ENCODE results near the gene ZNF213.

Gene ZNF213

GRCh38 chr16:3118204-3118790 is 16.5 kb upstream of the ZNF213 start:
- no peaks in the 10 kb centered on the region for H3K36me3 Mint-ChIP-seq (ENCODE audit: low read depth)
- no peaks in the 10 kb centered on the region for H3K27me3 Mint-ChIP-seq
- H3K9me3 Mint-ChIP-seq: no peaks in the 10 kb centered on the region
- peaks cover 6% of the 10 kb centered on the region for H3K4me1 Mint-ChIP-seq (ENCODE audit: low read depth)
- H3K4me3 Mint-ChIP-seq: no peak overlapping the region
- DNase-seq: no peak
- no peak overlapping the region for H3K27ac Mint-ChIP-seq

GRCh38 chr16:3118846-3119245 is 16.0 kb upstream of the ZNF213 start:
- H3K27me3 Mint-ChIP-seq: no peaks in the 10 kb centered on the region
- no peaks in the 10 kb centered on the region for H3K9me3 Mint-ChIP-seq
- no peaks in the 10 kb centered on the region for H3K36me3 Mint-ChIP-seq (ENCODE audit: low read depth)
- H3K27ac Mint-ChIP-seq: no peak overlapping the region
- no peak overlapping the region for H3K4me3 Mint-ChIP-seq
- no peak for DNase-seq
- peaks cover 12% of the 10 kb centered on the region for H3K4me1 Mint-ChIP-seq (ENCODE audit: low read depth)

GRCh38 chr16:3119286-3119685 is 15.5 kb upstream of the ZNF213 start:
- H3K4me1 Mint-ChIP-seq (ENCODE audit: low read depth): peaks cover 12% of the 10 kb centered on the region
- H3K27ac Mint-ChIP-seq: no peak overlapping the region
- no peak overlapping the region for H3K4me3 Mint-ChIP-seq
- H3K27me3 Mint-ChIP-seq: no peaks in the 10 kb centered on the region
- no peak for DNase-seq
- no peaks in the 10 kb centered on the region for H3K9me3 Mint-ChIP-seq
- H3K36me3 Mint-ChIP-seq (ENCODE audit: low read depth): no peaks in the 10 kb centered on the region

DNA sequence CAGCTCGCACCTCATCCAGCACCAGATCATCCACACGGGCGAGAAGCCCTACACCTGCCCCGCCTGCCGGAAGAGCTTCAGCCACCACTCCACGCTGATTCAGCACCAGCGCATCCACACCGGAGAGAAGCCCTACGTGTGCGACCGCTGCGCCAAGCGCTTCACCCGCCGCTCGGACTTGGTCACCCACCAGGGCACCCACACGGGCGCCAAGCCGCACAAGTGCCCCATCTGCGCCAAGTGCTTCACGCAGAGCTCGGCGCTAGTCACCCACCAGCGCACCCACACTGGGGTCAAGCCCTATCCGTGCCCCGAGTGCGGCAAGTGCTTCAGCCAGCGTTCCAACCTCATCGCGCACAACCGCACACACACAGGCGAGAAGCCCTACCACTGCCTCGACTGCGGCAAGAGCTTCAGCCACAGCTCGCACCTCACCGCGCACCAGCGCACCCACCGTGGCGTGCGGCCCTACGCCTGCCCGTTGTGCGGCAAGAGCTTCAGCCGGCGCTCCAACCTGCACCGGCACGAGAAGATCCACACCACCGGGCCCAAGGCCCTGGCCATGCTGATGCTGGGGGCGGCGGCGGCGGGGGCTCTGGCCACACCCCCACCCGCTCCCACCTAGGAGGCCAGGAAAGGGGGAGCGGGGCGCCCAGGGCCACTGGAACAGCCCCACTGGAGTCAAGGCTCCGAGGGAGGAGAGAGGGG is 15.0 kb upstream of the ZNF213 start:
- H3K4me1 Mint-ChIP-seq (ENCODE audit: low read depth): peaks cover 16% of the 10 kb centered on the region
- H3K27ac Mint-ChIP-seq: no peak overlapping the region
- no peaks in the 10 kb centered on the region for H3K27me3 Mint-ChIP-seq
- no peak for DNase-seq
- H3K9me3 Mint-ChIP-seq: no peaks in the 10 kb centered on the region
- peaks cover 4% of the 10 kb centered on the region for H3K36me3 Mint-ChIP-seq (ENCODE audit: low read depth)
- no peak overlapping the region for H3K4me3 Mint-ChIP-seq

GRCh38 chr16:3120435-3120834 is 14.4 kb upstream of the ZNF213 start:
- peaks cover 7% of the 10 kb centered on the region for H3K36me3 Mint-ChIP-seq (ENCODE audit: low read depth)
- peaks cover 20% of the 10 kb centered on the region for H3K4me1 Mint-ChIP-seq (ENCODE audit: low read depth)
- H3K9me3 Mint-ChIP-seq: no peaks in the 10 kb centered on the region
- H3K4me3 Mint-ChIP-seq: no peak overlapping the region
- DNase-seq: no peak
- no peak overlapping the region for H3K27ac Mint-ChIP-seq
- H3K27me3 Mint-ChIP-seq: no peaks in the 10 kb centered on the region

GRCh38 chr16:3121851-3122467 is 12.9 kb upstream of the ZNF213 start:
- no peak for DNase-seq
- H3K36me3 Mint-ChIP-seq (ENCODE audit: low read depth): peaks cover 16% of the 10 kb centered on the region
- no peak overlapping the region for H3K4me3 Mint-ChIP-seq
- no peaks in the 10 kb centered on the region for H3K27me3 Mint-ChIP-seq
- no peak overlapping the region for H3K27ac Mint-ChIP-seq
- H3K4me1 Mint-ChIP-seq (ENCODE audit: low read depth): peaks cover 26% of the 10 kb centered on the region
- no peaks in the 10 kb centered on the region for H3K9me3 Mint-ChIP-seq

GRCh38 chr16:3122926-3123570 is 11.8 kb upstream of the ZNF213 start:
- H3K36me3 Mint-ChIP-seq (ENCODE audit: low read depth): peaks cover 26% of the 10 kb centered on the region

GRCh38 chr16:3123986-3124886 is 10.6 kb upstream of the ZNF213 start:
- no peaks in the 10 kb centered on the region for H3K27me3 Mint-ChIP-seq
- H3K9me3 Mint-ChIP-seq: no peaks in the 10 kb centered on the region
- H3K27ac Mint-ChIP-seq: peak overlapping the region; percentile 98
- H3K36me3 Mint-ChIP-seq (ENCODE audit: low read depth): peaks cover 31% of the 10 kb centered on the region
- peak; percentile 98 for DNase-seq
- H3K4me1 Mint-ChIP-seq (ENCODE audit: low read depth): peaks cover 44% of the 10 kb centered on the region
- peak overlapping the region; percentile 97 for H3K4me3 Mint-ChIP-seq

More at GRCh38 chr16:3122926-3123570, 11.8 kb upstream of the ZNF213 start:
- no peak for DNase-seq
- H3K4me3 Mint-ChIP-seq: peak overlapping the region; percentile 97
- H3K9me3 Mint-ChIP-seq: no peaks in the 10 kb centered on the region
- H3K4me1 Mint-ChIP-seq (ENCODE audit: low read depth): peaks cover 36% of the 10 kb centered on the region
- peak overlapping the region; percentile 98 for H3K27ac Mint-ChIP-seq
- no peaks in the 10 kb centered on the region for H3K27me3 Mint-ChIP-seq

GRCh38 chr16:3127745-3128144 is 7.1 kb upstream of the ZNF213 start:
- Mint-ChIP-seq H3K27me3 (no peaks in the 10 kb centered on the region), H3K36me3 (ENCODE audit: low read depth) (peaks cover 54% of the 10 kb centered on the region), H3K4me3 (no peak overlapping the region), H3K9me3 (no peaks in the 10 kb centered on the region), H3K4me1 (ENCODE audit: low read depth) (peaks cover 58% of the 10 kb centered on the region), H3K27ac (peak overlapping the region; percentile 68)
- DNase-seq: no peak

DNA sequence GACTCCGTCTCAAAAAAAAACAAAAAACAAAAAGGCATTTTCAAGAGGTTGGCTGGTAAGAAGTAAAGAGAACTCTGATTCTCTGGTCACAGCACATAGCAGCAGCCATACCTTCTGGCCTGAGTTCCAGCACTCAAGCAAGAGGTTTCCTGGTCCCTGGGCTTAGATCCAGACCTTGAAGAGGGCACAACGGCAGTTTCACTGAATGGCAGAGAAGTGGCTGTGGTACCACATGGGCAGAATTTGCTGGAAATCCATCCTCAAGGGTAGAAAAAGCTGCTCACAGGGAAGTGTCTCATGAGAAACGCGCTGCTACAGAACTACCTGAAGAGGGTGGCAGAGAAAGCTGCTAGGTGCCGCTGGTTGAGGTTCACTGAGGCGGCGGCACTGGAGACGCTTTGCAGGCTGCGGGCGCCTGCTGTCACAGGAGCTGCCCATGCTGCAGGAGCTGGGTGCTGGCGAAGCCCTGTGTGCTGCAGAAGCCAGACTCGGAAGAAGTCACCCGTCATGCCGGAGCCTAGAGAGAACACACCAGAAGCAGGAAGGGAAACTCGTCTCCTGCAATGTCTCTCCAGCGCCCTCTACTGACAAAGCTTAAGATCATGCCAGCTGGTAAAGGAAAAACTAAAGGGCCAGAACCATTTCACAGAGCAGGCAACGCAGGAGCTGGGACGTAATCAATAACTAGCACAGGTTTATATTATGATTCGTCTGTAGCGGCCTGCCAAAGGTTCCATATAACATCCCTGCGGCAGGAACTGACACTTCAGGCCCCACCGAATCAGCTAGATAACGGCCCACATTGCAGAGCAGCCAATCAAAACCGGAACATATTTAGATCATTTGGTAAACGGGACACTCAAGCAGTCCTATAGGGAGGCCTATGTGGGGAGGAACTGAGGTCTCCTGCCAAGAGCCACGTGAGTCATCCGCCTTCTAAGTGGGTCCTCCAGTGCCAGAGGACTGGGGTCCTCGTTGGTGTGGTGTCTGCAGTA is 5.4 kb upstream of the ZNF213 start:
- Mint-ChIP-seq H3K27ac (peak overlapping the region; percentile 92), H3K27me3 (no peaks in the 10 kb centered on the region), H3K9me3 (no peaks in the 10 kb centered on the region), H3K4me1 (ENCODE audit: low read depth) (peaks cover 54% of the 10 kb centered on the region), H3K36me3 (ENCODE audit: low read depth) (peaks cover 67% of the 10 kb centered on the region), H3K4me3 (peak overlapping the region; percentile 89)
- peak; percentile 81 for DNase-seq

DNA sequence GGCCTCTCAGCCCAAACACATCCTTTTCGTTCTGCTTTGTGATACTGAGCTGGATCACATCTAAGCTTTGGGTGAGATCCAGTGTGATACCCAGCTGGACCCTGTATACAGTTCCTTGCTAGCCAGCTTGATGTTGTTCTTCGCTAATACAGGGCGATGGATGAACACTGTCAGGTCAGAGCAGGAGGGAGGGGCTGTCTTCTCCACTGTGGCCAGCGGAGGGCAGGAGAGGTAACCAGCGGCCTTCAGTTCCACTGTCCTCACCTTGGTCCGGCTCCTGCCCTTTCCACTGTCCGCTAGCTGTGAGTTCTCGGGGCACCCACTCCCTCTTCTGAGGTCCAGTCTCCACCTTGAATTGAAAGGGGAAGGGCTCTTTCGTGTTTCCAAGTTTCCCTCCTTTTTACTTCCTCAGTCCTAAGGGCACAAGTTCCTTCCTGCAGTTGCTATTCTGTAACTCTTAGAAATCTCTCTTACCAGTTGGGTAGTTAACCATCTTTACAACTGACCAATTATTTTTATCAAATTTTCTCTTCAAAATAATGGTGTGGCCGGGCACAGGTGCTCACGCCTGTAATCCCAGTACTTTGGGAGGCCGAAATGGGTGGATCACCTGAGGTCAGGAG is 3.0 kb upstream of the ZNF213 start:
- Mint-ChIP-seq H3K4me3 (no peak overlapping the region), H3K9me3 (no peaks in the 10 kb centered on the region), H3K4me1 (ENCODE audit: low read depth) (peaks cover 49% of the 10 kb centered on the region), H3K27me3 (no peaks in the 10 kb centered on the region), H3K27ac (peak overlapping the region; percentile 79), H3K36me3 (ENCODE audit: low read depth) (peaks cover 58% of the 10 kb centered on the region)
- peak; percentile 63 for DNase-seq

- H3K4me1 Mint-ChIP-seq (ENCODE audit: low read depth): peaks cover 38% of the 10 kb centered on the region
- H3K4me3 Mint-ChIP-seq: peak overlapping the region; percentile 99
- no peak for DNase-seq
- peaks cover 59% of the 10 kb centered on the region for H3K36me3 Mint-ChIP-seq (ENCODE audit: low read depth)
- peak overlapping the region; percentile 97 for H3K27ac Mint-ChIP-seq
- H3K9me3 Mint-ChIP-seq: no peaks in the 10 kb centered on the region
- H3K27me3 Mint-ChIP-seq: no peaks in the 10 kb centered on the region
Measured at GRCh38 chr16:3133844-3134243, 985 bp upstream of the ZNF213 start.
